ENCODE results near the gene NKX2-8.

The NKX2-8 gene

DNA sequence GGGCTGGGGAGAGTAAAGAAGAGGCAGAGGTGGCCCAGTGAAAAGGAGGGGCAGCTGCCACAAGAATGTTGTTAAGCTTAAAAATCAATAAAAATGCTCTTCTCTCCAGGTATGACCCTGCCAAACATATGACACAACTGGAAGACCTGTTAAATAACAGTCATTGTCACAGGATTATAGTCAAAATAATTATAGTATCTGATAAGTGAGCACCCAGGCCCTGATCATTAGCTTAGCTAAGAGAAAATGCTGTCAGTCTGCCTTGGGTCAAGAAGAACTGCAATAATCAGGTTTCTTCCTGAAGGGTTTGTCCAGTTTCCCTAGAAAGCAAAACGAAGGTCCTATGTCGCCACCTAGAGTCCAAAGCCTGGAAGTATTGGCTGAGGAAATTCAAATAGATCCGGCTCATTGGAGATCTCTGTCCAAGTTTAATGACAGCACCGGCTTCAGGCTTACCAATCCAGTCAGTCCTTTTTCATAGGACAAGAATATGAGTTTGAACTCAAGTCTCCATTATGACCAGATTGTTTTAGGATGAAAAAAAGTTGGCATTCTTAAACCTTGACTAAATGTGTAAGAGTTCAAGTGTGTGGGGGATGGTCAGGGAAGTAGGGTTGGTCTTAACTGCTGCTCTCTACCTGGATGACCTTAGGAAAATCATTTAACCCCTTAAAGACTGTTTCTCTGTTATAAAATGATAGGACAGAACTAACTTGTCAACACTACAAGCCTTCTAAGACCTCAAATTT is 22.5 kb upstream of the NKX2-8 start:
- Histone ChIP-seq H3K9me3 (ENCODE audit: control insufficient read depth, insufficient read depth, low read depth, low read length) (no peaks in the 10 kb centered on the region), H3K27ac (ENCODE audit: low read depth, low read length) (no peak overlapping the region), H3K4me1 (ENCODE audit: control insufficient read depth, insufficient read depth, low read length) (peaks cover 11% of the 10 kb centered on the region), H3K36me3 (ENCODE audit: control insufficient read depth, insufficient read depth, low read length) (no peaks in the 10 kb centered on the region), H3K9ac (ENCODE audit: low read length) (no peak overlapping the region), H3K4me3 (ENCODE audit: low read depth, low read length) (peak overlapping the region; percentile 29; the same call in 1 of the 2 replicates), H3K27me3 (ENCODE audit: control insufficient read depth, insufficient read depth, low read length) (peaks cover 21% of the 10 kb centered on the region; the same call in 1 of the 2 replicates)

DNA sequence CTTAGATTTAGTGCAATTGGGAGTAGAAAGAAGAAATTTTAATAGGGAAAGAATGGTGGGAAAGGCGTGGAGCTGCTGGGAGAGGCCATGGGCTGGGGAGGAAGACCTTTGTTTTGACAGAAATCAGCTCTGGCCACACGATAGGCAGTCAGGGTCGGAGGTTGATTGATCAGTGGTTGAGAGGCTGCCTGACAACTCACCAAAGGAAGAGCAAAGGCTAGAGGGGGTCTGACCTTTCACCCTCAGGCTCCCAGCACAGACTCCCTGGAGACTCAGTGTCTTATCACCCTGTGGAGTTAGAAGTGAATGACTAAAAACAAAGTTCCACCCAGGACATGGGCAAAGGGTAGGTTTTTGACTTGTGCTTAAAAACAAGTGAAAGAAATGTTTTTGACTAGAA is 18.0 kb upstream of the NKX2-8 start:
- Histone ChIP-seq H3K4me3 (ENCODE audit: low read depth, low read length) (no peak overlapping the region), H3K27ac (ENCODE audit: low read depth, low read length) (no peak overlapping the region), H3K27me3 (ENCODE audit: control insufficient read depth, insufficient read depth, low read length) (peaks cover 44% of the 10 kb centered on the region)

DNA sequence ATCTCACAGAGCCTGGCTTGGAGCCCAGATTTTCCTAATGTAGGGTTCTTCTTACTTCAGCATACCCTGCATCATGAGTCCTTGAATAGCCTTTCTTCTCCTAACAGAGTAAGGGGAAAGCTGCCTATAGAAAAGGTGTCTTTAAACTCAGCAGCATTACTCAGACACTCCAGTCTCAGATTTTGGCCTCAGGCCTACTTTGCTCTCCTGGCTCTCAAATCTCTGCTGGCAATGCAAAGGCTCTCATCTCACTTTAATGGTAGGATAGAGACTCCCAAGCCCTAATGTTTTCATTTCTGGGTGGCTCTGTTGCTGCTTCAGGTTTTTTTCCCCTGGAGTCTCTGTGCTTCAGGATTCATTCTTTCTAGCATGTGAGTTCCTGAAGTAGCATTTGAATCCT is 9.1 kb upstream of the NKX2-8 start:
- no peak overlapping the region for H3K4me3 ChIP-seq (ENCODE audit: low read depth, low read length)
- no peaks in the 10 kb centered on the region for H3K4me1 ChIP-seq (ENCODE audit: control insufficient read depth, insufficient read depth, low read length)
- no peaks in the 10 kb centered on the region for H3K9me3 ChIP-seq (ENCODE audit: control insufficient read depth, insufficient read depth, low read depth, low read length)
- H3K27me3 ChIP-seq (ENCODE audit: control insufficient read depth, insufficient read depth, low read length): peaks cover 98% of the 10 kb centered on the region
- H3K9ac ChIP-seq (ENCODE audit: low read length): no peak overlapping the region
- no peak overlapping the region for H3K27ac ChIP-seq (ENCODE audit: low read depth, low read length)
- H3K36me3 ChIP-seq (ENCODE audit: control insufficient read depth, insufficient read depth, low read length): no peaks in the 10 kb centered on the region

More for the DNA sequence above, 18.0 kb upstream of the NKX2-8 start:
- Histone ChIP-seq H3K4me1 (ENCODE audit: control insufficient read depth, insufficient read depth, low read length) (peaks cover 11% of the 10 kb centered on the region), H3K36me3 (ENCODE audit: control insufficient read depth, insufficient read depth, low read length) (no peaks in the 10 kb centered on the region), H3K9ac (ENCODE audit: low read length) (no peak overlapping the region), H3K9me3 (ENCODE audit: control insufficient read depth, insufficient read depth, low read depth, low read length) (no peaks in the 10 kb centered on the region)

DNA sequence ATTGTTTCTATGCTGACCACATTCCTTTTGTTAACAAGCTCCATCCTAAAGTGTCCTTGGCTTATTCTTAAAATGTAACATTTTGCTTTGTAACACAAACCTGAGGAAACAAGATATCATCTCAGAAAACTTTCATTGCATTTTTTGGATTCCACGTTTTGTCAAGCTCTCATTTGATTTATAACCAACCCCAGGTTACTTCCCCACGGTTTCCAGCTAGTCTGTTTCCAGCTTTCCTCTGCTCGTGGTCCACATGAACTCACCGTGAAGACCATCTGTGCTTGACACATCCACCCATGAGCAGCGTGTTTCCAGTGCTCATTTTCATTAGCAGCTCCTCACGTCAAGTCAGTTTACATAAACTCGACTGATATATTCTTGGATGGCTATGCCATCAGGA is 6.4 kb upstream of the NKX2-8 start:
- H3K27ac ChIP-seq (ENCODE audit: low read depth, low read length): no peak overlapping the region
- no peak overlapping the region for H3K9ac ChIP-seq (ENCODE audit: low read length)
- no peaks in the 10 kb centered on the region for H3K4me1 ChIP-seq (ENCODE audit: control insufficient read depth, insufficient read depth, low read length)
- no peak overlapping the region for H3K4me3 ChIP-seq (ENCODE audit: low read depth, low read length)
- H3K9me3 ChIP-seq (ENCODE audit: control insufficient read depth, insufficient read depth, low read depth, low read length): no peaks in the 10 kb centered on the region
- peaks cover 100% of the 10 kb centered on the region for H3K27me3 ChIP-seq (ENCODE audit: control insufficient read depth, insufficient read depth, low read length)
- no peaks in the 10 kb centered on the region for H3K36me3 ChIP-seq (ENCODE audit: control insufficient read depth, insufficient read depth, low read length)

DNA sequence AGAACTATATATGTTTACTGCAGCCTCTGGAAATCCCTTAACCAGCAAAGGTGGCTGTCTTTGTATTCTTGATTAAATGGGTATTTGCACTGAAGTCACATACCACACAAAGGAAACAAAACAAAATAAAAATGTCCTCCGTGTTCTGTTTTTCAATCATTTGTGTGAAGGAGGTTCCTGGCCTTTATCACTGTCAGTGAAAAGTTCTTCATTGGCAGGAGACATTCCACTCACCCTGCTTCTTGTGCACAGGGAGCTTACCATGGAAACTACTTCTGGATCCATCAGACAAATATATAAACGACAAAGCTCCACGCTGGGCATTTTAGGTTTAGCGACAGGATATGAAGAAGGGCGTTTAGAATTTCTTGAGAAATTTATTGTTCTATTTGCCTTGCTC is 5.7 kb upstream of the NKX2-8 start:
- Histone ChIP-seq H3K27me3 (ENCODE audit: control insufficient read depth, insufficient read depth, low read length) (peaks cover 100% of the 10 kb centered on the region), H3K9ac (ENCODE audit: low read length) (no peak overlapping the region), H3K4me3 (ENCODE audit: low read depth, low read length) (no peak overlapping the region), H3K9me3 (ENCODE audit: control insufficient read depth, insufficient read depth, low read depth, low read length) (no peaks in the 10 kb centered on the region), H3K4me1 (ENCODE audit: control insufficient read depth, insufficient read depth, low read length) (no peaks in the 10 kb centered on the region), H3K36me3 (ENCODE audit: control insufficient read depth, insufficient read depth, low read length) (no peaks in the 10 kb centered on the region), H3K27ac (ENCODE audit: low read depth, low read length) (no peak overlapping the region)

DNA sequence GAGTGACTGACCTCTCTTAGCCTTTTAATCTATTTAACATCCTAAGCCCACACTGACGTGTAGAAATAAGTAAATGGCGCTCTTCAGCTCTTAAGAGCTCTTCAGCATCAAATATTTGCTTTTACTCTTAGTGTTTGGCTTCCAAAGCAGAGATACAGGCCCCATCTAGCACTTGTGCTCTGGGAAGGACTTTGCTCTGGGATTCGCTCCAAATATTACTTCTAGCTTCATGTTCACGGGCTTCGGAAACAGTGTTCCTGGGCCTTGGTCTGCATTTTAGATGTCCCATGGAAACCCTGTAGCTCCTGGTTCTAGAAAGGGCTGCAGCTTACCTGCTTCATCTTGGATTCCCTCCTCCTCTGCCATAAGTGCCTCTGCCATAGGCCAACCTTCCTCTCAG is 2.7 kb upstream of the NKX2-8 start:
- Histone ChIP-seq H3K9ac (ENCODE audit: low read length) (no peak overlapping the region), H3K4me3 (ENCODE audit: low read depth, low read length) (no peak overlapping the region), H3K36me3 (ENCODE audit: control insufficient read depth, insufficient read depth, low read length) (no peaks in the 10 kb centered on the region), H3K27me3 (ENCODE audit: control insufficient read depth, insufficient read depth, low read length) (peaks cover 100% of the 10 kb centered on the region), H3K9me3 (ENCODE audit: control insufficient read depth, insufficient read depth, low read depth, low read length) (no peaks in the 10 kb centered on the region), H3K27ac (ENCODE audit: low read depth, low read length) (no peak overlapping the region), H3K4me1 (ENCODE audit: control insufficient read depth, insufficient read depth, low read length) (peaks cover 12% of the 10 kb centered on the region)

DNA sequence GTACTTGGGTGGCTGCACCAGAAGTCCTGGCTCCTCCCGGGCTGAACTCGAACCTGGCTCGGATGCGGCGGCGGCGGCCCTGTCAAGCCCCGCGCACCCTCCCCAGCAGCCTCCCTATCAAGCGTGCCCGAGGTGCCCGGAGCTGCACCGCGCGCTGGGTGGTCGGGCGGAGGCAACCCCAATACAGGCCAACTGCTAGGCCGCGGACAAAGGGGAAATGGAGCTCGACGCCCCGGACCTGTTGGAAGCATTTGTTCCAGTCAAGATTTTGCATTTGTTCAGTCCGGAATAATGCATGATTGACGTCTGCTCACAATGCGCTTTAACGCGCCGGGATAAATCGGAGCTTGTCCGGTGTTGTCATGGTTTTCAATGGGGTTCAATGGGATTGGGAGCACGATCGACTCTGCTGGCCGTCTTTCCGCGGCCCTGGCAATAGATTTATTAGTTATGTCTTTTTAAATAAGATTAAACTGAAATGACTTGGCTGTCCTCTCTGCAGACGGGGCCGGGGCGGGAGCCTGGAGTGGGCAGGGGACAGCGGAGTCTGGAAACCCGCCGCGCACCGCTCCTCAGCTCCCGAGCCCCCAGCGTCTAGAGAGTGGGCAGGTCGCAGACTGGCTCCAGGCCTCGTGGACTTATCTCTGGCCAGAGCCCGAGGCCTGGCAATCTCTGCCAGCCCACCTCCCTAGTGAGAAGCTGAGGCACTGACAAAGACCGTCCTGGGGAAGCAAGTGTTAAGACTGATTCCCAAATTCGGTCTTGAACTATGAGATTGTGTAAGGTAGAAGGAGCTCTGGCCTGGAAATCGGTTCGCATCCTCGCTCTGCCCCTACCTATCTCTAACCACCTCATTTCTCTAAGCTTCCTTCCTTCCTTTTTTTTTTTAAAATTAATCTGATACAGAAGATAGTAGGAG is 1.7 kb upstream of the NKX2-8 start:
- no peaks in the 10 kb centered on the region for H3K9me3 ChIP-seq (ENCODE audit: control insufficient read depth, insufficient read depth, low read depth, low read length)
- no peaks in the 10 kb centered on the region for H3K36me3 ChIP-seq (ENCODE audit: control insufficient read depth, insufficient read depth, low read length)
- no peak overlapping the region for H3K9ac ChIP-seq (ENCODE audit: low read length)
- peaks cover 14% of the 10 kb centered on the region for H3K4me1 ChIP-seq (ENCODE audit: control insufficient read depth, insufficient read depth, low read length)
- H3K4me3 ChIP-seq (ENCODE audit: low read depth, low read length): no peak overlapping the region
- no peak overlapping the region for H3K27ac ChIP-seq (ENCODE audit: low read depth, low read length)
- peaks cover 100% of the 10 kb centered on the region for H3K27me3 ChIP-seq (ENCODE audit: control insufficient read depth, insufficient read depth, low read length)

DNA sequence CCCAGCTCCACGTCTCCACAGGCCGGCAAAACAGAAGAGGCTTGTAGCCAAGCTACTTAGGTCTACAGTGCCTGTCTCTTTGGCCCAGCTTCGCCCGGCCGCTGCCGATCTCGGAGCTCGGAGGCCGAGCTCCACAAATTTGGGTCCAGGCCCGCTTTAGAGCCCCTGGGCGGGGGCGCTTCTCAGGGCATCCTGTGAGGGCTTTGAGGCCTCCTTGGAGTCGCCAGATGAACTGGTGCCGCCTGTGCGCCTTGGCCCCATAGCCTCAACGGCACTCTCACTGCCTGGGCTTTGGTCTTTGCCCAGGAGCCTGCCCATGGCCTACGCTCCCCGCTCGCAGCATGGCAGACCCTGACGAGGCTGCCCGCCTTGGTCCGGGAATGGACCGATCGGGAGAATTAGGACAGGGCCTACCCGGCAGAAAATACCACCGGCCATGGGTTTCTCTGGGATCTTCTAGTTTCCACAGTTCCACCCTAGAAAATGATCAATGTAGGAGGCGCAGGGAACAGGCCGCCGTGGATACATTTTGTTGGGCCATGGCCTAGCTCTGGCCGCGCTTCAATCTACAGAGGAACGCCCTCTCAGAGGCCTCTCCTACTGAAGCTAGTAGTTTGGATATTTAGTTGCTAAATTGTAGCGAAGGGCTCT is 953 bp upstream of the NKX2-8 start:
- Histone ChIP-seq H3K27me3 (ENCODE audit: control insufficient read depth, insufficient read depth, low read length) (peaks cover 100% of the 10 kb centered on the region), H3K4me3 (ENCODE audit: low read depth, low read length) (0 out of 2 replicates have a peak overlapping the region, but pooled peaks have one; percentile 57), H3K4me1 (ENCODE audit: control insufficient read depth, insufficient read depth, low read length) (peaks cover 14% of the 10 kb centered on the region), H3K36me3 (ENCODE audit: control insufficient read depth, insufficient read depth, low read length) (no peaks in the 10 kb centered on the region), H3K9me3 (ENCODE audit: control insufficient read depth, insufficient read depth, low read depth, low read length) (no peaks in the 10 kb centered on the region), H3K9ac (ENCODE audit: low read length) (no peak overlapping the region), H3K27ac (ENCODE audit: low read depth, low read length) (no peak overlapping the region)

DNA sequence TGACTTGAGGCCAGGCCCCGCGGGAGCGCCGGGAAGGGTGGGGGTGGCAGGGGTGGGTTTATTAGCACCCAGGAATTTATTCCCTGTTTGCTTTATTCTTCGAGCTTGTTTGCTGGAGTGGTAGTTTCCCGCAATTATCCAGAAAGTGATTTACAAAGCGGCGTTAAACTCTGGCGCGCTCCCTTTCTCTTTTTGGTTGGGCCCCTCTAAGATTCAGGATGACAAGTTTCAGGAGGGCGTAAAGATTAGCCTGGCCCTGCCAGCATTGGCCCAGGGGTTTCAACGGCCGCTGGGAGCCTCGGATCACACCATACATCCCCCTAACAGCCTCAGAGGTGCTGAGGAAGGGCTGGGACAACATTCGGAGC is 444 bp upstream of the NKX2-8 start:
- Histone ChIP-seq H3K27me3 (ENCODE audit: control insufficient read depth, insufficient read depth, low read length) (peaks cover 100% of the 10 kb centered on the region), H3K4me3 (ENCODE audit: low read depth, low read length) (peak overlapping the region; percentile 57; the same call in 1 of the 2 replicates), H3K36me3 (ENCODE audit: control insufficient read depth, insufficient read depth, low read length) (no peaks in the 10 kb centered on the region)

DNA sequence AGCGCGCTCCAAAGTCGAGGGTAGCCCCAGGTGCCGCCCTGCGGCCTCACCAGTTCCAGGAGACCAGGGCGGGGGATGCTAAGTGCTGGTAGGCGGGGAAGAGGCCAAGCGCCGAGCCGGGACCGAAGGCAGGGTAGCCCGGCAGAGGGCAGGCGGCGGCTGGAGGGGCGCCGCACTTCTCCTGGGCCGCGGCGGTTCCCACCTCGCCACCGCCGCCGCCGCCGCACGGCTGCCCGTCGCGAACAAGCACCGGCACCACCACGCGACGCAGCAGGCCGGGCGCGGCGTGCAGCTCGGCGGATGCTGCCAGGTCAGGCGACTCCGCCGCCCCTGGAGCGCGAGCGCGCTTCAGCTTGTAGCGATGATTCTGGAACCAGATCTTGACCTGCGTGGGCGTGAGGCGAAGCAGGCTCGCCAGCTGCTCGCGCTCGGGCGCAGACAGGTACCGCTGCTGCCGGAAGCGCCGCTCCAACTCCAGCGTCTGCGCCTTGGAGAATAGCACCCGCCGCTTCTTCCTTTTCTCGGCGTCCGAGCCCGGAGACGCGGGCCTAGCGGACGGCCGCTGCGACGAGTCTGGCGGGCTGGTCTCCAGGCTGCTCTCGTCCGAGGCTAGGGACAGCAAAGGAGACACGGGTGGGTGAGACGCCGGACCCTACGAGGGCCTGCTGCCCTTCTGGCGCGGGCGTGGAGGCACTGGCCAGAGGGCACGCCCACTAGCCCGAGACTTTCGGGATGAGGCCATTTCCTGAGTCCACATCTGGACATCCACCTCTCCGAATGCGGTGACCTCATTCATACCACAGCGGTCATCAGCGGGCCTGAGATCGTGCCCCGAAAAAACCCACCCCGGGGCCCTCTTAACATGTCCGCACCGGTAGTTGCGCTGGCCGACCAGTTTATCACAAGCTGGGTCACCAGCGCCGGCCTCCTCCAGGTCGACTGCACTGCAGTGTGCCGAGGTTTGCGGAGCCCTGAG is 1.3 kb downstream of the NKX2-8 start:
- H3K4me1 ChIP-seq (ENCODE audit: control insufficient read depth, insufficient read depth, low read length): peaks cover 14% of the 10 kb centered on the region
- peak overlapping the region; percentile 59 for H3K4me3 ChIP-seq (ENCODE audit: low read depth, low read length)
- H3K27ac ChIP-seq (ENCODE audit: low read depth, low read length): no peak overlapping the region
- H3K9me3 ChIP-seq (ENCODE audit: control insufficient read depth, insufficient read depth, low read depth, low read length): no peaks in the 10 kb centered on the region
- no peak overlapping the region for H3K9ac ChIP-seq (ENCODE audit: low read length)
- H3K27me3 ChIP-seq (ENCODE audit: control insufficient read depth, insufficient read depth, low read length): peaks cover 100% of the 10 kb centered on the region
- no peaks in the 10 kb centered on the region for H3K36me3 ChIP-seq (ENCODE audit: control insufficient read depth, insufficient read depth, low read length)

More for the DNA sequence above, 444 bp upstream of the NKX2-8 start:
- Histone ChIP-seq H3K4me1 (ENCODE audit: control insufficient read depth, insufficient read depth, low read length) (peaks cover 14% of the 10 kb centered on the region), H3K9ac (ENCODE audit: low read length) (no peak overlapping the region), H3K27ac (ENCODE audit: low read depth, low read length) (no peak overlapping the region), H3K9me3 (ENCODE audit: control insufficient read depth, insufficient read depth, low read depth, low read length) (no peaks in the 10 kb centered on the region)

Data from HUES6 (cell line).